Measurements from ENCODE around the gene MLC1. TPM values are rescaled to one million over a fixed set of nuclear protein-coding genes. Genes with fewer than 3 reads are reported as not detected.

MLC1 gene
- total RNA-seq, 1 experiment from 2014 or later = not detected

- H3K9me3 ChIP-seq (ENCODE audit: control insufficient read depth, insufficient read depth, low read depth, low read length) = no peaks in the 10 kb centered on the region
- no TSS peak for BruUV-seq (replicated peaks)
- no peaks in the 10 kb centered on the region for H3K36me3 ChIP-seq (ENCODE audit: control insufficient read depth, insufficient read depth, low read length)
- ChIA-PET POLR2A (no interaction called here), CTCF (interaction anchor here (0.6 kb wide), 1 partner anchor 110 kb away, joined by 4 read pairs; no protein-coding TSS in a partner anchor)
- no peaks in the 10 kb centered on the region for H3K27me3 ChIP-seq (ENCODE audit: control insufficient read depth, insufficient read depth, low read length)
- ATAC-seq (no peak), DNase-seq (ENCODE audit: low read depth, low spot score) (no peak)
- intact Hi-C loops (cut with micrococcal nuclease; ENCODE audit: unreplicated experiment) = no loop called here
- H3K4me1 ChIP-seq (ENCODE audit: control insufficient read depth, insufficient read depth, low read length) = no peaks in the 10 kb centered on the region
- H3K4me3 ChIP-seq (ENCODE audit: low read depth in 2 of 2, low read length in 2 of 2) = no peak overlapping the region
- TF ChIP-seq POLR2AphosphoS5 (IDR thresholded peaks at IDR 0.05; ENCODE audit: low read depth, low read length) (no peak), TCF7L2 (IDR thresholded peaks at IDR 0.05; ENCODE audit: low read depth, low read length) (no peak), CTCF (IDR thresholded peaks at IDR 0.05) (no peak), SIN3A (IDR thresholded peaks at IDR 0.05; ENCODE audit: borderline replicate concordance, insufficient read depth, low read depth, low read length) (no peak), REST (IDR thresholded peaks at IDR 0.05; ENCODE audit: insufficient read depth in 1 of 2, low read depth in 2 of 2, low read length in 1 of 2) (no peak)
- H3K27ac ChIP-seq (ENCODE audit: low read length) = no peak overlapping the region
- in situ Hi-C loops (cut with HindIII; ENCODE audit: low pct_unique_long_range_greater_than_20kb, low sequenced_read_pairs) = no loop called here
These were observed 16.8 kb upstream of the MLC1 start for GRCh38 chr22:50101870-50102565.

GRCh38 chr22:50098052-50098451 lies 12.8 kb upstream of the MLC1 start:
- H3K4me1 ChIP-seq (ENCODE audit: control insufficient read depth, insufficient read depth, low read length) = no peaks in the 10 kb centered on the region
- TF ChIP-seq REST (IDR thresholded peaks at IDR 0.05; ENCODE audit: insufficient read depth in 1 of 2, low read depth in 2 of 2, low read length in 1 of 2) = no peak
- TF ChIP-seq SIN3A (IDR thresholded peaks at IDR 0.05; ENCODE audit: borderline replicate concordance, insufficient read depth, low read depth, low read length) = no peak
- no peak for TF ChIP-seq TCF7L2 (IDR thresholded peaks at IDR 0.05; ENCODE audit: low read depth, low read length)
- no peak for TF ChIP-seq POLR2AphosphoS5 (IDR thresholded peaks at IDR 0.05; ENCODE audit: low read depth, low read length)
- POLR2A ChIA-PET = no interaction called here
- CTCF ChIA-PET = no interaction called here
- DNase-seq (ENCODE audit: low read depth, low spot score) (no peak), ATAC-seq (no peak)
- H3K4me3 ChIP-seq (ENCODE audit: low read depth in 2 of 2, low read length in 2 of 2) = no peak overlapping the region
- intact Hi-C loops (cut with micrococcal nuclease; ENCODE audit: unreplicated experiment) (no loop called here), in situ Hi-C loops (cut with HindIII; ENCODE audit: low pct_unique_long_range_greater_than_20kb, low sequenced_read_pairs) (no loop called here)
- H3K27ac ChIP-seq (ENCODE audit: low read length) = no peak overlapping the region
- BruUV-seq (replicated peaks) = no TSS peak
- H3K9me3 ChIP-seq (ENCODE audit: control insufficient read depth, insufficient read depth, low read depth, low read length) = no peaks in the 10 kb centered on the region
- no peaks in the 10 kb centered on the region for H3K36me3 ChIP-seq (ENCODE audit: control insufficient read depth, insufficient read depth, low read length)
- 0 out of 2 replicates have a peak, but pooled peaks cover 2% of the 10 kb centered on the region for H3K27me3 ChIP-seq (ENCODE audit: control insufficient read depth, insufficient read depth, low read length)
